Effector memory CD4-positive, alpha-beta T cell (primary cell): Measurements from ENCODE around the gene ACSL5.
A peak's percentile ranks its signal among the peaks of the same experiment; 100 is the strongest.
"Not testable (repeated sequence)": the region's sequence is repeated elsewhere in the genome, so short reads cannot be mapped to it uniquely, and the experiment has no call there.

Experiments
- DNase-seq, 3 donors: peaks; one replicate each; pipeline ENCODE4 v3.0.0-alpha.2; 2020
- H3K27ac ChIP-seq: 2 replicates; pipeline ENCODE4 v1.7.0; 2013; ENCODE audit warnings: mild to moderate bottlenecking, low read length, moderate library complexity; ENCODE audit not compliant: insufficient read depth, poor library complexity, severe bottlenecking
- H3K27me3 ChIP-seq: replicated peaks from 2 replicates; pipeline ENCODE4 v1.7.0; 2013; ENCODE audit warnings: mild to moderate bottlenecking, low read length; ENCODE audit not compliant: insufficient read depth, control insufficient read depth, poor library complexity, severe bottlenecking
- H3K36me3 ChIP-seq: 2 replicates; pipeline ENCODE4 v1.7.0; 2013; ENCODE audit warnings: mild to moderate bottlenecking, low read length, moderate library complexity; ENCODE audit not compliant: control insufficient read depth, insufficient read depth
- H3K4me1 ChIP-seq: 2 replicates; pipeline ENCODE4 v1.7.0; 2013; ENCODE audit warnings: low read length, mild to moderate bottlenecking; ENCODE audit not compliant: control insufficient read depth, insufficient read depth, poor library complexity, severe bottlenecking
- H3K4me3 ChIP-seq: 2 replicates; pipeline ENCODE4 v1.7.0; 2013; ENCODE audit warnings: low read length, low read depth, mild to moderate bottlenecking; ENCODE audit not compliant: insufficient read depth, poor library complexity, severe bottlenecking
- H3K9me3 ChIP-seq: 2 replicates; pipeline ENCODE4 v1.7.0; 2013; ENCODE audit warnings: mild to moderate bottlenecking, low read length, moderate library complexity; ENCODE audit not compliant: control insufficient read depth

The ACSL5 gene

GRCh38 chr10:112385201-112385600 lies 11.3 kb downstream of the ACSL5 start:
- Histone ChIP-seq H3K4me3 (no peak overlapping the region), H3K27ac (no peak overlapping the region), H3K9me3 (no peaks in the 10 kb centered on the region), H3K4me1 (peaks cover 15% of the 10 kb centered on the region), H3K36me3 (no peaks in the 10 kb centered on the region), H3K27me3 (no peaks in the 10 kb centered on the region)
- DNase-seq, result no peak

- H3K9me3 ChIP-seq, H3K27ac ChIP-seq, H3K36me3 ChIP-seq, DNase-seq, H3K4me3 ChIP-seq, H3K27me3 ChIP-seq: not testable (repeated sequence)
- H3K4me1 ChIP-seq, result peaks cover 12% of the 10 kb centered on the region
Observed at GRCh38 chr10:112388056-112388455, 14.1 kb downstream of the ACSL5 start.

GRCh38 chr10:112388548-112388947 lies 14.6 kb downstream of the ACSL5 start:
- no peaks in the 10 kb centered on the region for H3K9me3 ChIP-seq
- no peaks in the 10 kb centered on the region for H3K36me3 ChIP-seq
- H3K27me3 ChIP-seq, result no peaks in the 10 kb centered on the region
- DNase-seq, result no peak
- peaks cover 12% of the 10 kb centered on the region for H3K4me1 ChIP-seq
- H3K27ac ChIP-seq, result peak overlapping the region; percentile 66
- no peak overlapping the region for H3K4me3 ChIP-seq

- no peak overlapping the region for H3K4me3 ChIP-seq
- H3K36me3 ChIP-seq, result peaks cover under 1% of the 10 kb centered on the region
- H3K9me3 ChIP-seq, result no peaks in the 10 kb centered on the region
- peak overlapping the region; percentile 66 for H3K27ac ChIP-seq
- peaks cover 12% of the 10 kb centered on the region for H3K4me1 ChIP-seq
- no peaks in the 10 kb centered on the region for H3K27me3 ChIP-seq
- DNase-seq, result peak in 1 of 3 donors; percentile 53
Observed at GRCh38 chr10:112389271-112389822, 15.4 kb downstream of the ACSL5 start.

- Histone ChIP-seq H3K27ac (peak overlapping the region; percentile 54), H3K27me3 (no peaks in the 10 kb centered on the region), H3K4me1 (peaks cover 12% of the 10 kb centered on the region), H3K36me3 (peaks cover 9% of the 10 kb centered on the region), H3K9me3 (no peaks in the 10 kb centered on the region), H3K4me3 (no peak overlapping the region)
- no peak for DNase-seq
Observed at GRCh38 chr10:112390125-112390703, 16.3 kb downstream of the ACSL5 start.

GRCh38 chr10:112393341-112393740 lies 19.4 kb downstream of the ACSL5 start:
- Histone ChIP-seq H3K27me3 (no peaks in the 10 kb centered on the region), H3K9me3 (no peaks in the 10 kb centered on the region), H3K36me3 (peaks cover 28% of the 10 kb centered on the region), H3K4me1 (peaks cover 12% of the 10 kb centered on the region), H3K4me3 (no peak overlapping the region), H3K27ac (no peak overlapping the region)
- no peak for DNase-seq

- no peak overlapping the region for H3K27ac ChIP-seq
- H3K27me3 ChIP-seq, result no peaks in the 10 kb centered on the region
- no peak overlapping the region for H3K4me3 ChIP-seq
- no peak for DNase-seq
- peaks cover 12% of the 10 kb centered on the region for H3K4me1 ChIP-seq
- H3K36me3 ChIP-seq, result peaks cover 33% of the 10 kb centered on the region
- no peaks in the 10 kb centered on the region for H3K9me3 ChIP-seq
Observed at GRCh38 chr10:112393827-112394226, 19.9 kb downstream of the ACSL5 start.

- no peak for DNase-seq
- Histone ChIP-seq H3K27me3 (no peaks in the 10 kb centered on the region), H3K9me3 (no peaks in the 10 kb centered on the region), H3K4me3 (no peak overlapping the region), H3K36me3 (peaks cover 39% of the 10 kb centered on the region), H3K4me1 (peaks cover 6% of the 10 kb centered on the region), H3K27ac (no peak overlapping the region)
Observed at GRCh38 chr10:112394475-112394875, 20.6 kb downstream of the ACSL5 start.

GRCh38 chr10:112395809-112396530 lies 22.1 kb downstream of the ACSL5 start:
- H3K27ac ChIP-seq, result no peak overlapping the region
- DNase-seq, result no peak
- H3K9me3 ChIP-seq, result no peaks in the 10 kb centered on the region
- H3K27me3 ChIP-seq, result no peaks in the 10 kb centered on the region
- no peak overlapping the region for H3K4me3 ChIP-seq
- peaks cover 46% of the 10 kb centered on the region for H3K36me3 ChIP-seq
- H3K4me1 ChIP-seq, result no peaks in the 10 kb centered on the region

GRCh38 chr10:112397592-112397991 lies 23.7 kb downstream of the ACSL5 start:
- Histone ChIP-seq H3K4me1 (no peaks in the 10 kb centered on the region), H3K27me3 (no peaks in the 10 kb centered on the region), H3K36me3 (peaks cover 55% of the 10 kb centered on the region), H3K27ac (no peak overlapping the region), H3K4me3 (no peak overlapping the region), H3K9me3 (no peaks in the 10 kb centered on the region)
- no peak for DNase-seq
